NT2/D1 (cell line): ENCODE measurements around the gene RNF152.

Source experiments
- DNase-seq: peaks from one replicate; pipeline ENCODE4 v3.0.0-alpha.2; 2011; ENCODE audit warnings: low read depth, low spot score
- H3K27me3 ChIP-seq: 2 replicates; pipeline ENCODE4 v1.6.0; 2011; ENCODE audit warnings: mild to moderate bottlenecking; ENCODE audit not compliant: insufficient read length, insufficient read depth
- H3K36me3 ChIP-seq: 2 replicates; pipeline ENCODE4 v1.6.1; 2011; ENCODE audit warnings: mild to moderate bottlenecking, low read length, mixed read lengths; ENCODE audit not compliant: insufficient read depth, insufficient read length
- H3K4me1 ChIP-seq: 2 replicates; pipeline ENCODE4 v1.5.1; 2011; ENCODE audit not compliant: insufficient read depth, insufficient read length
- H3K4me3 ChIP-seq: 2 replicates; pipeline ENCODE4 v1.5.1; 2011; ENCODE audit warnings: low read depth; ENCODE audit not compliant: insufficient read length
- H3K9ac ChIP-seq: 2 replicates; pipeline ENCODE4 v1.6.0; 2011; ENCODE audit warnings: low read depth; ENCODE audit not compliant: insufficient read length
- H3K9me3 ChIP-seq: 2 replicates; pipeline ENCODE4 v1.5.1; 2011; ENCODE audit warnings: mild to moderate bottlenecking, low read length; ENCODE audit not compliant: insufficient read depth
- SUZ12 ChIP-seq: IDR thresholded peaks from 2 replicates; pipeline ENCODE4 v1.6.1; 2011; ENCODE audit not compliant: insufficient read length, insufficient read depth; ENCODE audit errors: extremely low read depth
- YY1 ChIP-seq: IDR thresholded peaks from 2 replicates; pipeline ENCODE4 v1.6.1; 2011; ENCODE audit not compliant: insufficient read length, insufficient read depth
- ZNF274 ChIP-seq: IDR thresholded peaks from 2 replicates; pipeline ENCODE4 v1.6.1; 2011; ENCODE audit warnings: mild to moderate bottlenecking, low read depth, low read length

RNF152 gene

DNA sequence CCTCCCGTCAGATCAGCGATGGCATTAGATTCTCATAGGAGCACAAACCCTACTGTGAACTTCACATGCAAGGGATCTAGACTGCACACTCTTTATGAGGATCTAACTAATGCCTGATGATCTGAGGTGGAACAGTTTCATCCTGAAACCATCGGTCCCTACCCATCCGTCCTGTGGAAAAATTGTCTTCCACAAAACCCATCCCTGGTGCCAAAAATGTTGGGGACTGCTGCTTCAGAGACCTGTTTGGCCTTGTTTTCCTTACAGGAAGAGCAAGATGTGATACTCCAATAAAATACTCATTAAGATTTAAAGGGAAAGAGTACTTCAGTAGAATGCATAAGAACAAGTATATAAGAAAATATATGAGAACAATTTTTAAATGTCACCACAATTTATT lies 71.1 kb downstream of the RNF152 start:
- Histone ChIP-seq H3K4me3 (no peak overlapping the region), H3K9ac (no peak overlapping the region), H3K36me3 (no peaks in the 10 kb centered on the region), H3K4me1 (no peaks in the 10 kb centered on the region), H3K9me3 (no peaks in the 10 kb centered on the region), H3K27me3 (no peaks in the 10 kb centered on the region)
- TF ChIP-seq SUZ12 (no peak), YY1 (no peak), ZNF274 (no peak)
- DNase-seq = no peak

DNA sequence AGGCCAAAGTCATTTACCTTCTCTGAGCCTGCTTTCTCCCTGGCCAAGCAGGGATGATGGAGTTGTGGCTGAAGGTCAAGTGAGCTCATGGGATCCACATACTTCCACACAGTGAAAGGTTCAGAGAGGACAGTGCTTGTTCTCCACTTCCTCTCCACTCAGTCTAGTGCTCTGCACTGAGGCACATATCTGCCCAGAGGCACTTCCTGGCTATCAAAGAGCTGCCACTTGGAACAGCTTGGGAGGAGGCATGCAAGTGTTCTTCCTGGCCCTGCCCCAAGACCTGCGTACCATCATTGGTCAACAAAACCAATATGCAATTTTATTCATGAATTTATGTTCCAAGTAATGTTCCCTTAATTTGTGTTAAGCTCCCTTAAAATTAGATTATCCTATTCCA lies 71.9 kb downstream of the RNF152 start:
- Histone ChIP-seq H3K4me3 (no peak overlapping the region), H3K36me3 (peaks cover 4% of the 10 kb centered on the region), H3K27me3 (no peaks in the 10 kb centered on the region), H3K4me1 (no peaks in the 10 kb centered on the region), H3K9ac (no peak overlapping the region), H3K9me3 (no peaks in the 10 kb centered on the region)
- no peak for TF ChIP-seq YY1
- no peak for TF ChIP-seq ZNF274
- TF ChIP-seq SUZ12 = no peak
- no peak for DNase-seq

DNA sequence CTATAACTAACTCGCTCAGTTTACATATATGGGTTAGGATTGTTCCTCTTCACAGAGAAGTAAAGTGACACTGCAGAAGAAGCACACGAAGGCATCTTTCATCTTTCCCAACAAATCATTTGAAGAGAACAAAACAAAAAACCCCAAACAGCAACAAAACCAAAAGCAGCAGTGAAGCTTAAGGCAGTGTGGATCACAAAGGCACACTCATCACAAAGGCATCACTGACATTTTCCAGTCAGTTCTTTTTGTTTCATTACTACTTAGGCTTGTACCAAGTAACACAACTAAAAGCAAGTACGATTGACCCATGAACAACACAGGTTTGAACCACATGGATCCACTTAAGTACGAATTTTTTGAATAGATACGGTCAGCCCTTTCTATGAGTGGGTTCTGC lies 75.7 kb downstream of the RNF152 start:
- Histone ChIP-seq H3K9me3 (no peaks in the 10 kb centered on the region), H3K4me1 (no peaks in the 10 kb centered on the region), H3K4me3 (no peak overlapping the region), H3K36me3 (peaks cover 15% of the 10 kb centered on the region), H3K27me3 (no peaks in the 10 kb centered on the region), H3K9ac (no peak overlapping the region)
- no peak for DNase-seq
- no peak for TF ChIP-seq YY1
- no peak for TF ChIP-seq ZNF274
- TF ChIP-seq SUZ12 = no peak

DNA sequence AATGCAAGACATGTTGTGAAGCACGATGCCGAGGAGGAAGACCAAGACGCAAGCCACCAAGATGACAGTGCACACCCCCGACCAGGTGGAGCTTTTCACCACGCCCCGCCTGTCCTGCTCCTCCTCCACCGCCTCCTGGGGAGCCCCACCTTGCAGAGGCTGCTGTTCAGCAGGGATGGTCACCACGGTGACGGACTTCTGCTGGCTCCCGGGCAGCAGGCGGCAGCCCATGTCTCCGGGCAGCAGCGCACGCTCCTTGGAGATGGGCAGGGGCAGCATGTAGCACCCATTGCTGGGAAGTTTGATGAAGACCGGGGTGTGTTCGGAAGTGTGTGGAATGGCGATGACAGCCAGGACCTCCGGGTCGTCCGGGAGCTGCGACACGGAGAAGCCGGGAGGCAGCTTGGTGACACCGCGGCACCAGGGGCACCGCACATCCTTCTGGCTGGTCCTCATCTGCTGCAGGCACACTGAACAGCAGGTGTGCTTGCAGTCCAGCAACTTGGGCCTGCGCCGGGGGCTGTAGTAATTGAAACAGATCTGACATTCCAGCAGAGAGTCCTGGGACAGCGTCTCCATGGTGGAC lies 76.8 kb downstream of the RNF152 start:
- Histone ChIP-seq H3K9me3 (no peaks in the 10 kb centered on the region), H3K27me3 (no peaks in the 10 kb centered on the region), H3K4me1 (no peaks in the 10 kb centered on the region), H3K4me3 (no peak overlapping the region), H3K36me3 (peaks cover 15% of the 10 kb centered on the region), H3K9ac (no peak overlapping the region)
- TF ChIP-seq ZNF274 = no peak
- no peak for TF ChIP-seq YY1
- no peak for TF ChIP-seq SUZ12
- DNase-seq = no peak

DNA sequence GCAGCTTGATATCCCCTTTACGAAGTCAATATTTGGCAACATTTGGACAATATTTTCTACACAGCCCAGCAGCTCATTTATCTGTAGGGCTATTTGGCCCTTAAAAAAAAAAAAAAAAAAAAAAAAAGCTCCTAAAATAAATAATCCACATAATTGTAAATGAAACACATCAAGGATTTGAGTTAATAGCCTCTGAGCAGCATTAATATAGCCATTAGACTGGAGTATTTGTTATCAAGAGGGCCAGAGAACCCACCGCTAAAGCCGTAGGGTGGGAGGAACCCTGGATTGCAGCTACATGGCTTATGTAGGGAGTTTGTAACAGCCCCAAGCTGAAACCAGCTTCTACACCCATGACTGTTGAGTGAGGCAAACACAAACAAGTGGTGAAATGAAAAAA lies 84.5 kb downstream of the RNF152 start:
- no peaks in the 10 kb centered on the region for H3K36me3 ChIP-seq
- H3K4me1 ChIP-seq = no peaks in the 10 kb centered on the region
- no peak for DNase-seq
- H3K9me3 ChIP-seq = no peaks in the 10 kb centered on the region
- H3K9ac ChIP-seq = no peak overlapping the region
- no peak overlapping the region for H3K4me3 ChIP-seq
- no peaks in the 10 kb centered on the region for H3K27me3 ChIP-seq
- no peak for TF ChIP-seq ZNF274
- no peak for TF ChIP-seq SUZ12
- no peak for TF ChIP-seq YY1

- no peaks in the 10 kb centered on the region for H3K9me3 ChIP-seq
- DNase-seq = no peak
- H3K36me3 ChIP-seq = no peaks in the 10 kb centered on the region
- TF ChIP-seq YY1 (no peak), SUZ12 (no peak), ZNF274 (no peak)
- H3K4me1 ChIP-seq = no peaks in the 10 kb centered on the region
- no peak overlapping the region for H3K4me3 ChIP-seq
- no peak overlapping the region for H3K9ac ChIP-seq
- no peaks in the 10 kb centered on the region for H3K27me3 ChIP-seq
These were observed 89.4 kb downstream of the RNF152 start for GRCh38 chr18:61803393-61803792.

GRCh38 chr18:61797696-61798590 lies 94.9 kb downstream of the RNF152 start:
- Histone ChIP-seq H3K4me1 (no peaks in the 10 kb centered on the region), H3K4me3 (no peak overlapping the region), H3K36me3 (no peaks in the 10 kb centered on the region), H3K9ac (no peak overlapping the region), H3K27me3 (no peaks in the 10 kb centered on the region), H3K9me3 (no peaks in the 10 kb centered on the region)
- no peak for DNase-seq
- no peak for TF ChIP-seq YY1
- TF ChIP-seq SUZ12 = no peak
- TF ChIP-seq ZNF274 = no peak
